Panc1 (cell line): ENCODE results near the gene BRD9. TPM values are rescaled to one million over a fixed set of nuclear protein-coding genes. Genes with fewer than 3 reads are reported as not detected.

ENCODE experiments used
- ATAC-seq: fragments of 200-7000 bp; cut with Tn5 transposase; 2 replicates; pipeline ENCODE4 v1.9.1; 2020; ENCODE audit warnings: mild to moderate bottlenecking, moderate library complexity
- BruUV-seq: library from RNA; stranded (reverse); fragments of 400-500 nt; replicated peaks from 2 replicates; lab custom pipeline; 2021; lab: Mats Ljungman, UMichigan
- CTCF ChIA-PET: fragments of 300-600 bp; sonication (Branson Sonifier 250); formaldehyde crosslinking; loops from one replicate; lab custom pipeline; 2022; ENCODE audit warnings: antibody characterized with exemption; lab: Charles Lee
- POLR2A ChIA-PET: fragments of 300-600 bp; sonication (Branson Sonifier 250); formaldehyde crosslinking; loops from one replicate; lab custom pipeline; 2022; ENCODE audit warnings: antibody characterized with exemption; lab: Charles Lee
- DNase-seq: peaks from one replicate; pipeline ENCODE4 v3.0.0-alpha.2; 2010; ENCODE audit warnings: low read depth, low spot score
- H3K27ac ChIP-seq: 2 replicates; pipeline ENCODE4 v1.5.1; 2011; ENCODE audit warnings: mild to moderate bottlenecking, low read length, inconsistent platforms
- H3K27me3 ChIP-seq: fragments of 200-500 bp; sonication (Bioruptor generic); 2 replicates; pipeline ENCODE4 v1.6.0; 2014; ENCODE audit warnings: low read length, inconsistent platforms; ENCODE audit not compliant: control insufficient read depth, insufficient read depth
- H3K36me3 ChIP-seq: fragments of 200-500 bp; sonication (Bioruptor generic); 2 replicates; pipeline ENCODE4 v1.5.1; 2014; ENCODE audit warnings: inconsistent platforms, mild to moderate bottlenecking, low read length, moderate library complexity; ENCODE audit not compliant: control insufficient read depth, insufficient read depth
- H3K4me1 ChIP-seq: 2 replicates; pipeline ENCODE4 v1.5.1; 2011; ENCODE audit warnings: inconsistent platforms, mild to moderate bottlenecking, low read length, moderate library complexity; ENCODE audit not compliant: control insufficient read depth, insufficient read depth
- H3K4me3 ChIP-seq, 2 experiments: 2 replicates each; pipeline ENCODE4 v1.5.1; 2011 to 2012; ENCODE audit warnings: low read depth in 2 of 2, low read length in 2 of 2, mild to moderate bottlenecking in 2 of 2, inconsistent platforms in 1 of 2, moderate library complexity in 1 of 2
- H3K9me3 ChIP-seq: fragments of 200-500 bp; sonication (Bioruptor generic); 2 replicates; pipeline ENCODE4 v1.5.1; 2014; ENCODE audit warnings: low read depth, mild to moderate bottlenecking, inconsistent platforms, low read length, moderate library complexity; ENCODE audit not compliant: control insufficient read depth, insufficient read depth
- CTCF ChIP-seq: fragments of 450-650 bp; IDR thresholded peaks from 2 replicates; pipeline ENCODE4 v1.5.1; 2017; ENCODE audit warnings: mild to moderate bottlenecking
- POLR2AphosphoS5 ChIP-seq: IDR thresholded peaks from 2 replicates; pipeline ENCODE4 v1.6.1; 2012; ENCODE audit warnings: mild to moderate bottlenecking, low read depth, low read length, moderate library complexity
- REST ChIP-seq, 2 experiments: IDR thresholded peaks; 2 replicates each; pipeline ENCODE4 v1.6.1; 2011 to 2012; ENCODE audit warnings: low read depth in 2 of 2, control low read depth in 1 of 2, low read length in 1 of 2, mild to moderate bottlenecking in 1 of 2, moderate library complexity in 1 of 2; ENCODE audit not compliant: insufficient read depth in 1 of 2
- SIN3A ChIP-seq: IDR thresholded peaks from 2 replicates; pipeline ENCODE4 v1.6.1; 2012; ENCODE audit warnings: low read depth, mild to moderate bottlenecking, low read length, moderate library complexity, borderline replicate concordance; ENCODE audit not compliant: insufficient read depth
- TCF7L2 ChIP-seq: IDR thresholded peaks from 2 replicates; pipeline ENCODE4 v1.6.1; 2011; ENCODE audit warnings: mild to moderate bottlenecking, low read depth, low read length, inconsistent platforms
- in situ Hi-C: cut with HindIII; loops from 2 replicates; pipeline ENCODE4 v1.10.0; 2016; ENCODE audit warnings: low sequenced_read_pairs, low pct_unique_long_range_greater_than_20kb
- intact Hi-C: fragments of 100-400 bp; cut with micrococcal nuclease; formaldehyde crosslinking; loops from one replicate; pipeline ENCODE4 v1.10.0; 2022; ENCODE audit not compliant: unreplicated experiment
- total RNA-seq: library from RNA; stranded (reverse); gene quantifications from one replicate; pipeline ENCODE4 v1.2.1, GENCODE V29; 2021; ENCODE audit not compliant: unreplicated experiment

The BRD9 gene
- total RNA-seq, 1 experiment from 2014 or later = 64.3 TPM

- BruUV-seq = no TSS peak
- Histone ChIP-seq H3K4me1 (peaks cover 9% of the 10 kb centered on the region), H3K9me3 (no peaks in the 10 kb centered on the region), H3K36me3 (peaks cover 26% of the 10 kb centered on the region), H3K4me3 (no peak overlapping the region), H3K27me3 (no peaks in the 10 kb centered on the region), H3K27ac (no peak overlapping the region)
- DNase-seq (no peak), ATAC-seq (no peak)
- CTCF ChIA-PET = no interaction called here
- in situ Hi-C loops = no loop called here
- intact Hi-C loops = no loop called here
- POLR2A ChIA-PET = no interaction called here
- TF ChIP-seq SIN3A (no peak), REST (IDR thresholded peaks at IDR 0.05; ENCODE audit: insufficient read depth in 1 of 2, low read depth in 2 of 2, low read length in 1 of 2) (no peak), TCF7L2 (no peak), POLR2AphosphoS5 (no peak), CTCF (no peak)
Observed at GRCh38 chr5:907366-907910, 14.8 kb upstream of the BRD9 start.

GRCh38 chr5:905139-905642 lies 12.6 kb upstream of the BRD9 start:
- ATAC-seq (no peak), DNase-seq (no peak)
- Histone ChIP-seq H3K4me3 (no peak overlapping the region), H3K36me3 (peaks cover 26% of the 10 kb centered on the region), H3K27ac (no peak overlapping the region), H3K4me1 (no peaks in the 10 kb centered on the region), H3K27me3 (no peaks in the 10 kb centered on the region), H3K9me3 (no peaks in the 10 kb centered on the region)
- intact Hi-C loops = no loop called here
- in situ Hi-C loops = no loop called here
- BruUV-seq = no TSS peak
- TF ChIP-seq POLR2AphosphoS5 = no peak
- TF ChIP-seq CTCF = no peak
- TF ChIP-seq SIN3A = no peak
- no peak for TF ChIP-seq REST (IDR thresholded peaks at IDR 0.05; ENCODE audit: insufficient read depth in 1 of 2, low read depth in 2 of 2, low read length in 1 of 2)
- no peak for TF ChIP-seq TCF7L2
- POLR2A ChIA-PET = interaction anchor here (0.6 kb wide), 1 partner anchor 396 kb away, joined by 3 read pairs; no protein-coding TSS in a partner anchor
- CTCF ChIA-PET = no interaction called here
